Measurements from ENCODE around the gene TBC1D22A.

Gene TBC1D22A

GRCh38 chr22:46767249-46767985 is 5.0 kb downstream of the TBC1D22A start:
- Histone ChIP-seq H3K9me3 (ENCODE audit: insufficient read depth, low read depth, low read length) (no peaks in the 10 kb centered on the region), H3K4me3 (ENCODE audit: low read length) (no peak overlapping the region), H3K9ac (ENCODE audit: low read depth, low read length) (no peak overlapping the region), H3K27me3 (ENCODE audit: insufficient read depth, low read length) (no peaks in the 10 kb centered on the region), H3K4me1 (ENCODE audit: insufficient read depth, low read length) (no peaks in the 10 kb centered on the region), H3K27ac (ENCODE audit: low read length) (no peak overlapping the region), H3K36me3 (ENCODE audit: insufficient read depth, low read depth, low read length) (no peaks in the 10 kb centered on the region)

- H3K4me1 ChIP-seq (ENCODE audit: insufficient read depth, low read length): peaks cover 3% of the 10 kb centered on the region; the same call in 1 of the 2 replicates
- H3K4me3 ChIP-seq (ENCODE audit: low read length): no peak overlapping the region
- H3K9me3 ChIP-seq (ENCODE audit: insufficient read depth, low read depth, low read length): no peaks in the 10 kb centered on the region
- no peaks in the 10 kb centered on the region for H3K27me3 ChIP-seq (ENCODE audit: insufficient read depth, low read length)
- H3K36me3 ChIP-seq (ENCODE audit: insufficient read depth, low read depth, low read length): no peaks in the 10 kb centered on the region
- no peak overlapping the region for H3K27ac ChIP-seq (ENCODE audit: low read length)
- no peak overlapping the region for H3K9ac ChIP-seq (ENCODE audit: low read depth, low read length)
Measured at GRCh38 chr22:46769191-46769675, 6.8 kb downstream of the TBC1D22A start.

- Histone ChIP-seq H3K4me1 (ENCODE audit: insufficient read depth, low read length) (peaks cover 7% of the 10 kb centered on the region; the same call in 1 of the 2 replicates), H3K9ac (ENCODE audit: low read depth, low read length) (no peak overlapping the region), H3K36me3 (ENCODE audit: insufficient read depth, low read depth, low read length) (no peaks in the 10 kb centered on the region), H3K4me3 (ENCODE audit: low read length) (no peak overlapping the region), H3K9me3 (ENCODE audit: insufficient read depth, low read depth, low read length) (no peaks in the 10 kb centered on the region), H3K27ac (ENCODE audit: low read length) (no peak overlapping the region), H3K27me3 (ENCODE audit: insufficient read depth, low read length) (no peaks in the 10 kb centered on the region)
Measured at GRCh38 chr22:46769706-46770105, 7.3 kb downstream of the TBC1D22A start.

- no peaks in the 10 kb centered on the region for H3K36me3 ChIP-seq (ENCODE audit: insufficient read depth, low read depth, low read length)
- no peaks in the 10 kb centered on the region for H3K9me3 ChIP-seq (ENCODE audit: insufficient read depth, low read depth, low read length)
- H3K27me3 ChIP-seq (ENCODE audit: insufficient read depth, low read length): no peaks in the 10 kb centered on the region
- H3K27ac ChIP-seq (ENCODE audit: low read length): no peak overlapping the region
- no peak overlapping the region for H3K4me3 ChIP-seq (ENCODE audit: low read length)
- H3K4me1 ChIP-seq (ENCODE audit: insufficient read depth, low read length): peaks cover 8% of the 10 kb centered on the region
- no peak overlapping the region for H3K9ac ChIP-seq (ENCODE audit: low read depth, low read length)
Measured at GRCh38 chr22:46770151-46770641, 7.7 kb downstream of the TBC1D22A start.

- H3K9ac ChIP-seq (ENCODE audit: low read depth, low read length): no peak overlapping the region
- no peaks in the 10 kb centered on the region for H3K36me3 ChIP-seq (ENCODE audit: insufficient read depth, low read depth, low read length)
- no peaks in the 10 kb centered on the region for H3K27me3 ChIP-seq (ENCODE audit: insufficient read depth, low read length)
- H3K4me1 ChIP-seq (ENCODE audit: insufficient read depth, low read length): peaks cover 10% of the 10 kb centered on the region
- no peaks in the 10 kb centered on the region for H3K9me3 ChIP-seq (ENCODE audit: insufficient read depth, low read depth, low read length)
- H3K27ac ChIP-seq (ENCODE audit: low read length): no peak overlapping the region
- H3K4me3 ChIP-seq (ENCODE audit: low read length): no peak overlapping the region
Measured at GRCh38 chr22:46770726-46771125, 8.3 kb downstream of the TBC1D22A start.

GRCh38 chr22:46773076-46773475 is 10.6 kb downstream of the TBC1D22A start:
- no peak overlapping the region for H3K27ac ChIP-seq (ENCODE audit: low read length)
- no peaks in the 10 kb centered on the region for H3K9me3 ChIP-seq (ENCODE audit: insufficient read depth, low read depth, low read length)
- no peaks in the 10 kb centered on the region for H3K36me3 ChIP-seq (ENCODE audit: insufficient read depth, low read depth, low read length)
- H3K4me3 ChIP-seq (ENCODE audit: low read length): no peak overlapping the region
- no peak overlapping the region for H3K9ac ChIP-seq (ENCODE audit: low read depth, low read length)
- peaks cover 11% of the 10 kb centered on the region for H3K4me1 ChIP-seq (ENCODE audit: insufficient read depth, low read length)
- no peaks in the 10 kb centered on the region for H3K27me3 ChIP-seq (ENCODE audit: insufficient read depth, low read length)

- no peak overlapping the region for H3K9ac ChIP-seq (ENCODE audit: low read depth, low read length)
- H3K4me3 ChIP-seq (ENCODE audit: low read length): 0 out of 2 replicates have a peak overlapping the region, but pooled peaks have one; percentile 7
- no peaks in the 10 kb centered on the region for H3K9me3 ChIP-seq (ENCODE audit: insufficient read depth, low read depth, low read length)
- H3K27me3 ChIP-seq (ENCODE audit: insufficient read depth, low read length): no peaks in the 10 kb centered on the region
- no peaks in the 10 kb centered on the region for H3K36me3 ChIP-seq (ENCODE audit: insufficient read depth, low read depth, low read length)
- H3K27ac ChIP-seq (ENCODE audit: low read length): peak overlapping the region; percentile 7
- H3K4me1 ChIP-seq (ENCODE audit: insufficient read depth, low read length): peaks cover 11% of the 10 kb centered on the region
Measured at GRCh38 chr22:46774253-46774979, 12.0 kb downstream of the TBC1D22A start.

- H3K9ac ChIP-seq (ENCODE audit: low read depth, low read length): no peak overlapping the region
- peaks cover 11% of the 10 kb centered on the region for H3K4me1 ChIP-seq (ENCODE audit: insufficient read depth, low read length)
- no peak overlapping the region for H3K27ac ChIP-seq (ENCODE audit: low read length)
Measured at GRCh38 chr22:46774980-46775849, 12.8 kb downstream of the TBC1D22A start.

GRCh38 chr22:46775850-46776826 is 13.7 kb downstream of the TBC1D22A start:
- Histone ChIP-seq H3K9me3 (ENCODE audit: insufficient read depth, low read depth, low read length) (no peaks in the 10 kb centered on the region), H3K27ac (ENCODE audit: low read length) (no peak overlapping the region), H3K4me3 (ENCODE audit: low read length) (no peak overlapping the region), H3K36me3 (ENCODE audit: insufficient read depth, low read depth, low read length) (no peaks in the 10 kb centered on the region), H3K27me3 (ENCODE audit: insufficient read depth, low read length) (no peaks in the 10 kb centered on the region), H3K4me1 (ENCODE audit: insufficient read depth, low read length) (peaks cover 11% of the 10 kb centered on the region), H3K9ac (ENCODE audit: low read depth, low read length) (no peak overlapping the region)

More at GRCh38 chr22:46774980-46775849, 12.8 kb downstream of the TBC1D22A start:
- no peaks in the 10 kb centered on the region for H3K27me3 ChIP-seq (ENCODE audit: insufficient read depth, low read length)
- H3K4me3 ChIP-seq (ENCODE audit: low read length): no peak overlapping the region
- H3K9me3 ChIP-seq (ENCODE audit: insufficient read depth, low read depth, low read length): no peaks in the 10 kb centered on the region
- no peaks in the 10 kb centered on the region for H3K36me3 ChIP-seq (ENCODE audit: insufficient read depth, low read depth, low read length)

GRCh38 chr22:46776876-46777608 is 14.6 kb downstream of the TBC1D22A start:
- Histone ChIP-seq H3K36me3 (ENCODE audit: insufficient read depth, low read depth, low read length) (no peaks in the 10 kb centered on the region), H3K27me3 (ENCODE audit: insufficient read depth, low read length) (no peaks in the 10 kb centered on the region), H3K4me1 (ENCODE audit: insufficient read depth, low read length) (peaks cover 11% of the 10 kb centered on the region), H3K9me3 (ENCODE audit: insufficient read depth, low read depth, low read length) (no peaks in the 10 kb centered on the region), H3K9ac (ENCODE audit: low read depth, low read length) (no peak overlapping the region), H3K4me3 (ENCODE audit: low read length) (no peak overlapping the region), H3K27ac (ENCODE audit: low read length) (no peak overlapping the region)
